Kidney tubule cell (primary cell): ENCODE data around the gene SHROOM3.
"Not testable (repeated sequence)": the region's sequence is repeated elsewhere in the genome, so short reads cannot be mapped to it uniquely, and the experiment has no call there.

Experiments
- DNase-seq: peaks from one replicate; pipeline ENCODE4 v3.0.0-alpha.2; 2018; ENCODE audit warnings: low spot score

Gene SHROOM3

GRCh38 chr4:76445911-76446310 lies 10.9 kb downstream of the SHROOM3 start:
- no peak for DNase-seq

GRCh38 chr4:76447393-76447851 lies 12.4 kb downstream of the SHROOM3 start:
- DNase-seq = peak; percentile 55

- DNase-seq = no peak
These were observed 13.2 kb downstream of the SHROOM3 start for GRCh38 chr4:76448211-76448610.

- DNase-seq = peak; percentile 91
These were observed 14.3 kb downstream of the SHROOM3 start for GRCh38 chr4:76449362-76449767.

- DNase-seq = peak; percentile 65
These were observed 14.8 kb downstream of the SHROOM3 start for GRCh38 chr4:76449833-76450232.

- DNase-seq = no peak
These were observed 18.2 kb downstream of the SHROOM3 start for GRCh38 chr4:76453232-76453631.

- not testable (repeated sequence) for DNase-seq
These were observed 19.0 kb downstream of the SHROOM3 start for GRCh38 chr4:76454073-76454472.

- peak; percentile 80 for DNase-seq
These were observed 22.9 kb downstream of the SHROOM3 start for GRCh38 chr4:76457885-76458284.

GRCh38 chr4:76458297-76458696 lies 23.3 kb downstream of the SHROOM3 start:
- DNase-seq = no peak

GRCh38 chr4:76458825-76459224 lies 23.8 kb downstream of the SHROOM3 start:
- no peak for DNase-seq

GRCh38 chr4:76459291-76459723 lies 24.3 kb downstream of the SHROOM3 start:
- DNase-seq = peak; percentile 96

- DNase-seq = no peak
These were observed 28.5 kb downstream of the SHROOM3 start for GRCh38 chr4:76463568-76463967.

- DNase-seq = no peak
These were observed 35.0 kb downstream of the SHROOM3 start for GRCh38 chr4:76470064-76470463.

- DNase-seq = no peak
These were observed 35.5 kb downstream of the SHROOM3 start for GRCh38 chr4:76470532-76470931.

GRCh38 chr4:76476571-76476970 lies 41.5 kb downstream of the SHROOM3 start:
- DNase-seq = no peak

- DNase-seq = no peak
These were observed 49.6 kb downstream of the SHROOM3 start for GRCh38 chr4:76484654-76485053.

GRCh38 chr4:76485450-76485849 lies 50.4 kb downstream of the SHROOM3 start:
- DNase-seq = no peak

GRCh38 chr4:76486588-76487276 lies 51.7 kb downstream of the SHROOM3 start:
- no peak for DNase-seq

GRCh38 chr4:76487621-76488020 lies 52.6 kb downstream of the SHROOM3 start:
- no peak for DNase-seq

GRCh38 chr4:76488455-76488854 lies 53.4 kb downstream of the SHROOM3 start:
- no peak for DNase-seq

- peak; percentile 56 for DNase-seq
These were observed 54.1 kb downstream of the SHROOM3 start for GRCh38 chr4:76488888-76489685.

- no peak for DNase-seq
These were observed 54.7 kb downstream of the SHROOM3 start for GRCh38 chr4:76489686-76490161.

GRCh38 chr4:76492055-76492454 lies 57.0 kb downstream of the SHROOM3 start:
- DNase-seq = no peak
